ENCODE results near the gene FAM13C.

GRCh38 chr10:59323036-59323459 is 39.3 kb downstream of the FAM13C start:
- TF ChIP-seq CTCF (IDR thresholded peaks at IDR 0.05) (no peak), POLR2A (IDR thresholded peaks at IDR 0.05) (no peak)
